Endothelial cell of umbilical vein (primary cell): ENCODE data around the gene HLA-DOA.

Source experiments
- EZH2 ChIP-seq: IDR thresholded peaks from 2 replicates; pipeline ENCODE4 v1.6.1; 2012; ENCODE audit warnings: borderline replicate concordance, low read depth, mild to moderate bottlenecking, moderate library complexity, low read length, inconsistent platforms; ENCODE audit not compliant: severe bottlenecking
- GATA2 ChIP-seq: IDR thresholded peaks from 2 replicates; pipeline ENCODE4 v1.7.0; 2011; ENCODE audit warnings: low read depth, mild to moderate bottlenecking, moderate library complexity, mixed read lengths, low read length; ENCODE audit not compliant: insufficient read length, insufficient read depth
- JUN ChIP-seq: IDR thresholded peaks from 2 replicates; pipeline ENCODE4 v1.6.1; 2011; ENCODE audit warnings: borderline replicate concordance, low read depth; ENCODE audit not compliant: insufficient read length, insufficient read depth
- MYC ChIP-seq: IDR thresholded peaks from one replicate; pipeline ENCODE4 v1.6.1; 2011; ENCODE audit warnings: mild to moderate bottlenecking, low read depth, low read length
- POLR2A ChIP-seq: IDR thresholded peaks from 2 replicates; pipeline ENCODE4 v1.6.1; 2012; ENCODE audit warnings: low read depth, mild to moderate bottlenecking, control low read depth, low read length
- POLR2AphosphoS5 ChIP-seq: IDR thresholded peaks from 2 replicates; pipeline ENCODE4 v1.6.1; 2012; ENCODE audit warnings: low read depth, mild to moderate bottlenecking, control low read depth, low read length, moderate library complexity; ENCODE audit not compliant: insufficient read depth
- TF ChIP-seq, protein P1 (sequence below), 2 donors: IDR thresholded peaks; 1 replicate in 1 of 2; 2 replicates in 1 of 2; pipeline ENCODE4 v1.5.1; 2011; ENCODE audit warnings: low read length in 2 of 2, mild to moderate bottlenecking in 2 of 2, moderate library complexity in 2 of 2, control low read depth in 1 of 2, inconsistent platforms in 1 of 2, low read depth in 1 of 2; ENCODE audit not compliant: insufficient read depth in 1 of 2; ENCODE audit errors: extremely low read depth in 1 of 2
- TF ChIP-seq, protein P2 (sequence below): IDR thresholded peaks from 2 replicates; pipeline ENCODE4 v1.6.1; 2011; ENCODE audit not compliant: insufficient read depth, insufficient read length

DNA sequence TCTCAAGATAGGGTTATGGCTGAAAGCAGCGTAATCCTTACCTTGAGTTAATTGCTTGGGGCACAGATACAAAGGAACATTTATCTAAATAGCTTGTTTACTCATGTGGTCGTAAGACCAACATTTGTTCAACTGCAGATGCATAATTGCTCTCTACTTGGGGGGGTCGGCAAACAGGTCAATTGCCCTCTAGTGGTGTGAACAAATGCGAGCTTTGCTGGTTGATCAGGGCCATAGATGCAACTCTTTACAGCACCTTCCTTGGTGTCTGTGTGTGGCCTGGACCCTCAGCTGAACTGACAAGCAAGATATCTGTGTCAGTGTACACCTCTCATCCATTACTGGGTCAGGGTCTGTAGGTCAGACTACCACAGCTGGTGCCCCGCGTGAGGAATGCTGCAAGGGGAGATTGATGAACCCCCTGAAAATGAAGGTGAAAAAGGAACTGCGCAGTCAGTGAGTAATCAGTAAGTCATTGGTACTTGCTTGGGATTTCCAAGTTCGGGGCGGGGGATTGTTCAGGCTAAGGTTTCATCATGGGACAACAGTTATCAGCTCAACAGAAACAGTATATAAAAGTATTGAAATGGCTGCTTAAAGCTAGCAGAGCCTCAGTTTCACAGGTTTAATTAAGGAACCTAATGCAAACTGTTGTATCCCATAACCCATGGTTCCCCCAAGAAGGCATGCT, 40.1 kb upstream of the HLA-DOA start:
- TF ChIP-seq, protein P1, sequence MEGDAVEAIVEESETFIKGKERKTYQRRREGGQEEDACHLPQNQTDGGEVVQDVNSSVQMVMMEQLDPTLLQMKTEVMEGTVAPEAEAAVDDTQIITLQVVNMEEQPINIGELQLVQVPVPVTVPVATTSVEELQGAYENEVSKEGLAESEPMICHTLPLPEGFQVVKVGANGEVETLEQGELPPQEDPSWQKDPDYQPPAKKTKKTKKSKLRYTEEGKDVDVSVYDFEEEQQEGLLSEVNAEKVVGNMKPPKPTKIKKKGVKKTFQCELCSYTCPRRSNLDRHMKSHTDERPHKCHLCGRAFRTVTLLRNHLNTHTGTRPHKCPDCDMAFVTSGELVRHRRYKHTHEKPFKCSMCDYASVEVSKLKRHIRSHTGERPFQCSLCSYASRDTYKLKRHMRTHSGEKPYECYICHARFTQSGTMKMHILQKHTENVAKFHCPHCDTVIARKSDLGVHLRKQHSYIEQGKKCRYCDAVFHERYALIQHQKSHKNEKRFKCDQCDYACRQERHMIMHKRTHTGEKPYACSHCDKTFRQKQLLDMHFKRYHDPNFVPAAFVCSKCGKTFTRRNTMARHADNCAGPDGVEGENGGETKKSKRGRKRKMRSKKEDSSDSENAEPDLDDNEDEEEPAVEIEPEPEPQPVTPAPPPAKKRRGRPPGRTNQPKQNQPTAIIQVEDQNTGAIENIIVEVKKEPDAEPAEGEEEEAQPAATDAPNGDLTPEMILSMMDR (IDR thresholded peaks at IDR 0.05; ENCODE audit: extremely low read depth in 1 of 2, insufficient read depth in 1 of 2, low read depth in 1 of 2, low read length in 2 of 2) = no peak
- TF ChIP-seq EZH2 (no peak), POLR2A (no peak), POLR2AphosphoS5 (no peak), MYC (no peak), GATA2 (no peak), JUN (no peak)
- TF ChIP-seq, protein P2, sequence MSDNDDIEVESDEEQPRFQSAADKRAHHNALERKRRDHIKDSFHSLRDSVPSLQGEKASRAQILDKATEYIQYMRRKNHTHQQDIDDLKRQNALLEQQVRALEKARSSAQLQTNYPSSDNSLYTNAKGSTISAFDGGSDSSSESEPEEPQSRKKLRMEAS = no peak
